KBM-7 (cell line): ENCODE data around the gene LILRA6.
A peak's percentile ranks its signal among the peaks of the same experiment; 100 is the strongest.
"Not testable (repeated sequence)": the region's sequence is repeated elsewhere in the genome, so short reads cannot be mapped to it uniquely, and the experiment has no call there.

ENCODE experiments used
- DNase-seq: peaks from one replicate; pipeline ENCODE4 v3.0.0-alpha.2; 2015
- in situ Hi-C: fragments of 300-500 bp; cut with MboI; formaldehyde crosslinking; loops from 2 replicates; pipeline ENCODE4 v1.14.3; 2020; ENCODE audit warnings: low sequenced_read_pairs, low pct_unique_long_range_greater_than_20kb, mixed read lengths

The LILRA6 gene

DNA sequence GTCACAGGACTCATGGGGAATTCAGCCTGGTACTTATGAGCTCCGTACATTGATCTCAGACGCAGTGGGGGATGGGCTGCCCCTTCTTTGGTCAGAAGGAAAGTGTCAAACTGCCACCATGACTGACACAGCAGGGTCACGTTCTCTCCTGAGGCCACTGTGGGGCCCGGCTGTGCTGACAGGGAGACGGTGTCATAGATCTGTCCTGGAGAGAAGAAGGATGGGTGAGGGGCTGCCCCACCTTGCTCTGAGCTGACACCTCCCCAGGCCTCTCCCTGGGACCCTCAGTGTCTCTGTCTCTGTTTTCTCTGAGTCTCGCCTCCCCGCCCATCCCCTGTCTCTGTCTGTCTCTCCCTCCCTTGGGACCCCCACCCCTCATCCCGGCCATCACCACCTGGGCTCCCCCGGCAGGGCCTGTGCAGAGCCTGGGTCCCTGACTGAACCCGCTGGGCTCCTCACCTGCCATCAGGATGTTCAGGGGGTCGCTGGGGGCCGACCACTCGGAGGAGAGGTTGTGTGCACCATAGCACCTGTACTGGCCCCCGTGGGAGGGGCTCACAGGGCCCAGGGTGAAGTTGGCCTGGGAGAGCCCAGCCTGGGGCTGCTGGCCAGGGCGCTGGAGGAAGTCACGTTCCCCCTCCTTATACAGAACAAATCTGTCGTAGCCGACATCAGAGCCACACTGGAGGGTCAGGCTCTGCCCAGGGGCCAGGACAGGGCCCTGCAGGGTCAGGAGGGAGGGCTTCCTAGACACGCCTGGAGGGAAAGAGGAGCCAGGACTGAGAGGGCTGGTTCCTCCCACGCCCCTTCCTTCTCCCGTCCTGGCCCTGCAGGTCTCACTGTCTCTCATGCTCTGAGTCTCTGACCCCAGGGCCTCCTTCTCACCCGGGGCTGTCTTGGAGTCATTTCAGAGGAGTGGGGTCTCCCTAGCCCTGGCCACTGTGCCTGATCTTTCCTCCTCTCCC lies 1.9 kb downstream of the LILRA6 start:
- in situ Hi-C loops, DNase-seq: not testable (repeated sequence)

DNA sequence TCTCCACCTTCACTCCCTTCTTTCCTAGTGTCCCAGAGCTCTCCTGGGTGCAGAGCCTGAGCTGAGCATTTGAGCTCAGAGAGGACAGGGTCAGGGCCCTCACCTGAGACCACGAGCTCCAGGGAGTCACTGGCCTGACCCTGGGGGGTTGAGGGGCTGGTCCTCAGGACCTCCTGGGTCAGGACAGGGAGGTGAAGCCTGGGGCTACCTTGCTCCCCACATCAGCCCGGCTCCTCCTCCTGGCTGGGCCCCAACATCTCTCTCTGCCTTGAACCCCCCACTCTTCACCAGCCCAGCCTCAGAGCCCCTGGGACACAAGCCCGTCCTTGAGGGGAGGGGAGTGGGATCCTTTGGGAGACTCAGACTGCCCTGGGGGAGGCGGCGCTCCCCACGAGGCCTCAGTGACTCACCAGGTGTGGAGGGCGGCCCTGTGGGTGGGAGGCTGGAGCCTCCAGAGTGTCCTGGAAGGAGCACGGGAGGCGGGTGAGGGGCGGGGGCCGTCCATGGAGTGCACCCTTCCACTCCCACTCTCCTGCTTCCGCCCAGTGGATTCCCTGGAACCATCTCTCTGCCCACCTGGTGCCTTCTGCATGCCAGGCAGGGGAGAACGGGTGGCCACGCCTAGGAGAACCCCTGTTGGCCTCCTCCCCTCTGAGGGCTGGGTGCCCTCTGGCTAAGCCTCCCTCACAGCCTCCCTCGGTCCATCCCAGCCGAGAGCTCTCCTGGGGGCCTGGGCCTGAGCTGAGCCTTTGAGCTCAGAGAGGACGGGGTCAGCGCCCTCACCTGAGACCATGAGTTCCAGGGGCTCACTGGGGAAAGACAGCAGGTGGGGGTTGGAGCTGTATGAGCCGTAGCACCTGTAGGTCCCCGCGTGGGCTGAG lies 2.9 kb downstream of the LILRA6 start:
- in situ Hi-C loops, result not testable (repeated sequence)

DNA sequence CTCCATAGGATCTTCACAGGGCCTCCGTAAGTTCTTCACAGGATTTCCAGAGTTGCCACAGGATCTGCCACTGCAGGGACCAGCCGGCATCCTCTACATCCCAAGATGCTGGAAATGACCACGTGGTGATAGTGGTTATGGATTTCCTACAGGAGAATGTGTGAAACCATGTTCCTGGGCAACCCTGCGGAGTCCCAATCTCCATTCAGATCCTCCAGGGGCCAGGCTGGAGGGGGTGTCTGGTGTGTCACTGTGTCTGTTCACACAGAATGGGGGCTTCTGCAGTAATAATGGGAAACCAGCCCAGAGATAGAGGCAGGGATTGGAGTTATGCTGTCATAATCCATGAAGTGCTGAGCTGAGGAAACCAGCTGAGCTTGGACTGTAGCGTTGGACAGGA lies 8.6 kb downstream of the LILRA6 start:
- no peak for DNase-seq
- in situ Hi-C loops, result no loop called here

More for the DNA sequence above, 2.9 kb downstream of the LILRA6 start:
- DNase-seq, result not testable (repeated sequence)

DNA sequence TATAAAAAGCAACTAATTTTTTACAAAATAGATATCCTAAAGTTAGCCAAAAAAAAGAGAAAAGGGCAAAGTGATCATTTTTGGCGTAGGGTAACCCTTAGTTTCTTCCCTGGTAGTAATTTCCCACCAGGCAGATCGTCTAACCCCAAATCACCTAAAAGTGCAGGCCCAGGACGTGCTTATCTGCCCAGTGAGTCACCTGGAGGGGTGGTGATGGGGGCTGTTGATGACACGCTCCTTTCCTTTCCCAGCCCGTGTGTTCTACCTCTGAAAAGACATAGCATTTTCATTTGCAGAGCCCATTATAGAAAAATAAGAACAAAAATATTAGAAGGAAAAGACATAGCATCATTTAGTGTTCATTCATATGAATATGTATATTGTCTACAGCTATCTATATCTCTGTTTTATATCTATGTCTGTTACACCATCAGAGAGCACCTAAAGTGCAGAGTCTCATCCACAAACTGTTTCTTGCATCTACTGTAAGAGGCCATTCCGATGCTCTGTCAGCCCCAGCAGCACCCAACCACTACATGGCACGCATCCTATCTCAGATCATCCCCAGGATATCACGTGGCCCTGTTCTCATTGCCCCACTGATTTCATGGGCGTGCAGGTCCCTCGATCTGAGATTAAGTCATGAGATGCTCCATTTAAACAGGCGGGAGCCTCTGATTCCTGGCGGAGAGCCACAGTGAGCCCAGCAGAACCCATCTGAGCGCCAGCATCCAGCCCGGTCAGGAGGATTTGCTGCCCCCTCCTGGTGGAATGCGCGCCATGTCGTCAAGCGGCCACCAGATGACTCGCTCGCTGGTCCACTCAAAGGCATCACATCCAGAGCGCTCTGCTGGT lies 11.3 kb downstream of the LILRA6 start:
- DNase-seq, result peak; percentile 86
- in situ Hi-C loops, result no loop called here

DNA sequence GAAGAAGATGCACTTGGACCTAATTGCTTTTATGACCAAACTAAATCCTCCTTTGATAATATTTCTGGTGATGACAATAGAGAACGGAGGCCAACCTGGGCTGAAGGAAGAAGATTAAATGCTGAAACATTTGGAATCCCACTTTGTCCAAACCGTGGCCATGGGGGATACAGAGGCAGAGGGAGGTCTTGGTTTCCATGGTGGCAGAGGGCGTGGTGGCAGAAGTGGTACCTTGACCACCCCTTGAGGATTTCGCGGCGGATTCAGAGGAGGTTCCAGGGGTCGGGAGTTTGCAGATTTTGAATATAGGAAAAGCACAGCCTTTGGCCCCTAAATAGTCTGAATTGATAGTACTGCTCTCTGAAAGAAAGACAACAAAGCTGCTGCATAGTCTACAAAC lies 12.6 kb downstream of the LILRA6 start:
- in situ Hi-C loops, result no loop called here
- no peak for DNase-seq

DNA sequence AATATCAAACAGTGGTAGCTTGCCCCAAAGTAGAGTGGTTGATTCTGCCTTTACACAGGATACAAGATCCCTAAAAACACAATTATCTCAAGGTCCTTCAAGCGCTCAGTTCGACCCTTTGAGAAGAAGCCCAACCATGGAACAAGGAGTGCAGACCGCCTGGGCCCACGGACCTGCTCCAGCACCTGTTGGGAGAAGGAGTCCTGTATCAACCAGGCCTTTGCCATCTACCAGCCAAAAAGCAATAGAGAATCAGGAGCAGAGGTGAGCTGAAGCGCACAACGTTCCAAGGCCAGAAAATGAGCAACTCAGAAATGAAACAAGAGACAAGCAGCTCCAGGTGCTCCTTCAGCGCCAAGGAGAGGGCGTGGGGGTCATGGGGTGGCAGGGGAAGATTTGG lies 13.4 kb downstream of the LILRA6 start:
- no peak for DNase-seq
- in situ Hi-C loops, result no loop called here

DNA sequence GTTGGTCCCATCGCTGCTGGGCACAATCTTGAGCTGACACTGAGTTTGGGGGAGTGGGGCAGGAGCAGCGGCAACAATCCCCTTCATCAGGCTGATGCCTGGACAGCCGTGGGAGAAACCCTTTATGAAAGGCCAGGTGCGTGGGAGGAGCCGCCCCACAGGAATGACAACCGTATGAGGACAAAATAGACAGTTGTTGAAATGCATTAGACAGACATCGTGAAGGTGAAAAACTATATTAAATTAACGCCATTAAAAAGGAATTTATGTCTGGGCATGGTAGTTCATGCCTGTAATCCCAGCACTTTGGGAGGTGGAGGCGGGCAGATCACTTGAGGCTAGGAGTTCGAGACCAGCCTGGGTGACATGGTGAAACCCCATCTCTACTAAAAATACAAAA lies 18.0 kb downstream of the LILRA6 start:
- in situ Hi-C loops, DNase-seq: not testable (repeated sequence)

DNA sequence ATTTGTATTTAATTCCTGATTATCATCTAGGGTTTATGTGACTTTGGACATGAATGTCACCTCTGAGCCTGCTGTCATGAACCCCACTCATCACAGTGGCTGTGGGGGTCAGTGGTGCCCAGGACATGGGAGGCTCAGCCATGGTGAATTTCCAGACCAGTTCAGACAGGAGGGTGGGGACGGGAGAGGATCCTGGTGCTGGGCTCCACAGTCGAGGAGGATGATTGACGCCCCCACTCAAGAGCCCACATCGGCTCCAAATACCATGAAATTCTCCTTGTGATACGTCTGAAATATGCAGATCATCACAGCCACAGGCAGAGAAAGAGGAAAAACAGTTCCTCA lies 18.7 kb downstream of the LILRA6 start:
- in situ Hi-C loops, DNase-seq: not testable (repeated sequence)

DNA sequence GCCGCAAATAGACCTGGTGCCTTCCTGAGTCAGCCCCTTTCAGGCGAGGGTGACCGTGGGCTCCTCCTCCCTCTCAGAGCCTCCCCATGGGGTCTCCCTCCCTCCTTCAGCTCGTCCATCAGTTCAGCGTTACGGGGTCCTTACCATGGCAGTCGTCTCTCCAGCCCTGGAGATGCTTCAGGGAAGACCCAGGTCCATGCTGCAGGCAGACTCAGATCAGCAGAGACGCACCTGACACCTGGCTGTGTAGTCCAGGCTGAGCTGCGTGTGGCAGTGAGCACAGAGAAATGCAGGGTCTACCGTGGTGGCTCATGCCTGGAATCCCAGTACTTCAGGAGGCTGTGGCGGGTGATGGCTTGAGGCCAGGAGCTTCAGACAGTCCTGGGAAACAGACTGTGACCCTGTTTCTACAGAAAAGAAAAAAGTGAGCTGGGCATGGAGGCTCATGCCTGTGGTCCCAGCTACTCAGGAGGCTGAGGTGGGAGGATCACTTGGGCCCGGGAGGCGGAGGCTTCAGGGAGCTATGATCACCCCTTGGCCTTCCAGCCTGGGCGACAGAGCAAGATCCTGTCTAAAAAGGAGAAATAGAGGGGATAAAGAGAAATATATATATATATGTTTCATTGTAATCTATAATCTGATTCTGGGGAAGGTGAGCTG lies 19.2 kb downstream of the LILRA6 start:
- in situ Hi-C loops, DNase-seq: not testable (repeated sequence)

DNA sequence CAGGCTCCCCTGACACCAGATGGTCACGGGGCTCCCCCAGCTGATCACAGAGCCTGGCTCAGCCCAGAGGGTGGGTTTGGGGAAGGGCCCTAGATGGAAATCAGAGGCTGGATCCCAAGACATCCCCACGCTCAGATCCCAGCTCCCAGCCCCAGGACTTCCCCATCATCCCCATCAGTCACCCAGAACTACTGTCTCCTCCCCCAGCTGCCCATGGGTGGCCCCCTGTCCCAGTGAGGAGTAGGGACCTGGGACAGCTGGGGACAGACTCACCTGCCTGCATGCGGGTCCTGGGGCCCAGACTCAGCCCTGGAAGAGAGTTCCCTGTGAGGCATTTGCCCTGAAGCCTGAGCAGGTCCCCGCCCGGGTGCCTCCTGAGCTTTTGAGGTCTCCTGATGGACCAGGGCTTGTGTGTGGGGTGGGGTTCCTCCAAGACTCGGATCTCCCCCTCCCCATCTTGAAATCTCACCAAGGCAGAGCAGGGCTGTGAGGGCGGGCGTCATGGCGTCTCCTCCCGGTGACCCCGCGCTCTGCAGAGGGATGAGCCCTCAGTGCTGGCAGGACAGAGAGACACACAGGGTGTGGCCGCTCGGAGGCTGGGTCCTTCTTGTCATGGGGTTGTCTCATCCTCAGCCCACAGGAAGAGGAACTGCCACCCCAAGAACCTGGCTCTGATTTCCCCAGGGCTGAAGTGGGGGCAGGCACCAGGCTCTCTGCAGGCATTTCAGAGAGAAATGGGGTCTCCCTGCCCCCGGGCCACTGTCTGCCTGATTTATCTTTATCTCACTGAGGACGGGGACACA lies 19.9 kb downstream of the LILRA6 start, which contains the start of gene LILRB3:
Gene LILRB3 (minus strand): TSS at position 534 of the 803 bp plus-strand sequence. CDS start 31 bp downstream, at position 503.
- DNase-seq, in situ Hi-C loops: not testable (repeated sequence)

DNA sequence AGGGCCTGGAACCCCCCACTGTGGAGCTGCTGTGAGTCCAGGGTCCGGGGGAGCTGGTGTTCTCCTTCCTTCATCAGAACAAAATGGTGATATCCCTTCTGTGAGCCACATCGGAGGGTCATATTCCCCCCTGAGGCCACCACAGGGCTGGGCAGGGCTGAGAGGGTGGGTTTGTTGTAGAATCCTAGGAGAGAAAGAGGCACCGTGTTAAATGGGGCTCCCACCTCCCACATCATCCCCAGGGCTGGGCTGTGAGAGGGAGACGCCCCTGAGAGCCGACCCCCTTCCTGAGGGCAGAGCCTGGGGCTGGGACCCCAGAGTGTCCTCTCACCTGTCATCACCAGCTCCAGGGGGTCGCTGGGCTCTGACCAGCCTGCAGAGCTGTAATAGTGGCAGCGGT lies 20.6 kb downstream of the LILRA6 start:
- DNase-seq, in situ Hi-C loops: not testable (repeated sequence)

DNA sequence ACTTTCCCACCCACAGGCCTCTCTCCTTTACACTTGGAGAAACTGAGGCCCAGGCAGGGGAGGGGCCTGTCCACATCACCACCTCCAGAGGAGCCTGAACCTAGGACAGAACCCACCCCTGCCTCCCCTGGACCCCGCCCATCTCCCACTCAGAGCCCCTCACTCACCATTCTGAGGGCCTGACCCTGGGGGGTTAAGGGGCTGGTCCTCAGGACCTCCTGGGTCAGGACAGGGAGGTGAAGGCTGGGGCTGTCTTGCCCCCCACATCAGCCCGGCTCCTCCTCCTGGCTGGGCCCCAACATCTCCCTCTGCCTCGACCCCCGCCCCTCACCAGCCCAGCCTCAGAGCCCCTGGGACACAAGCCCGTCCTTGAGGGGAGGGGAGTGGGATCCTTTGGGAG lies 22.9 kb downstream of the LILRA6 start:
- in situ Hi-C loops, DNase-seq: not testable (repeated sequence)

DNA sequence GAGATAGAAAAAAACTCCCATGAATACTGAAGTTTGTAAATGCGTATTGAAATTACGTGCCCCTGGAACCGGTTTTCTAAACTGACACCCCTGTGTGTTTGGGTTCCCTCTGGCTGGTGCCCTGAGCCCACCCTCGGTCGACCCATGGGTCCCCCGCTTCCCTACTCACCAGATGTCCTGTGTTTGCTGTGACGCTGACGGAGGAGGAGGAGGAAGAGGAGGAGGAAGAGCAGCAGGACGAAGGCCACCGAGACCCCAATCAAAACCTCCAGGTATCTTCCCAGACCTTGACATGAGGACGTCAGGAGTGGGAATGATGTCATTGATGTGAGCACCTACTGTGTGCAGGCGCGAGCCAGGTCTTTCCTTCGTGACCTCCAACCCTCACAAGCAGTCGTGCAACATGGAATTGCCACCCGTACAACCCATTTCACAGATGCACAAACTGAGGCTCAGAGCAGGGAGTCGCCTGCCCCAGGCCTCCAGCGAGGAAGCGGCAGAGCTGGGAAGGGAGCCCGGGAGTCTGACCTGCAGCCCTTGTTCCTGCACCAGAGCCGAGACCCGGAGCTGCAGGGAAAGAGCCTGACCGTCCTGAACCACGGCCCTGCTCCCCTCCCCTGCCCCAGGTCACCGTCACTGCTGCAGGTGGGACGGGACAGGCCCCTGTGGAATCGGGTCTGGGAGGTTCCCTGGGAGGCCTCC lies 23.5 kb downstream of the LILRA6 start:
- DNase-seq, result no peak

DNA sequence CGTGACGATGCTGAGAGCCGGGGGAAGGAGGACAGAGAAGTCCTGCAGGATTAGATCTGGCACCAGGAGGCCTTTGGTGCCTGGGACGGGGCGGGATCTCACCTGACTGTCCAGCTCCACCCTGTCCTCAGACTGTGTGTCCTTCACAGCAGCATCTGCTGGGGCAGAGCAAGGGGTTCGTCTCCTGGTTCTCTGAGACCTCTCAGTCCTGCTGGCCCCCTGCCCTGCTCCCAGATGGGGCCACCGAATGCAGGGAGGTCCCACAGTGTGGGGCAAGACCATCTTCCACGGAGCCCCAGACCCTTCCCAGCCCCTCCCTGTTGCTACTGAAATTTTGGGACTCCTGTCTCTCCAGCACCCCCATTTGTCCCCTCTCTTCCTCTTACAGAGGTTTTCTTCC lies 24.3 kb downstream of the LILRA6 start:
- in situ Hi-C loops, result no loop called here
- no peak for DNase-seq

More for the DNA sequence above, 23.5 kb downstream of the LILRA6 start:
- in situ Hi-C loops, result no loop called here

DNA sequence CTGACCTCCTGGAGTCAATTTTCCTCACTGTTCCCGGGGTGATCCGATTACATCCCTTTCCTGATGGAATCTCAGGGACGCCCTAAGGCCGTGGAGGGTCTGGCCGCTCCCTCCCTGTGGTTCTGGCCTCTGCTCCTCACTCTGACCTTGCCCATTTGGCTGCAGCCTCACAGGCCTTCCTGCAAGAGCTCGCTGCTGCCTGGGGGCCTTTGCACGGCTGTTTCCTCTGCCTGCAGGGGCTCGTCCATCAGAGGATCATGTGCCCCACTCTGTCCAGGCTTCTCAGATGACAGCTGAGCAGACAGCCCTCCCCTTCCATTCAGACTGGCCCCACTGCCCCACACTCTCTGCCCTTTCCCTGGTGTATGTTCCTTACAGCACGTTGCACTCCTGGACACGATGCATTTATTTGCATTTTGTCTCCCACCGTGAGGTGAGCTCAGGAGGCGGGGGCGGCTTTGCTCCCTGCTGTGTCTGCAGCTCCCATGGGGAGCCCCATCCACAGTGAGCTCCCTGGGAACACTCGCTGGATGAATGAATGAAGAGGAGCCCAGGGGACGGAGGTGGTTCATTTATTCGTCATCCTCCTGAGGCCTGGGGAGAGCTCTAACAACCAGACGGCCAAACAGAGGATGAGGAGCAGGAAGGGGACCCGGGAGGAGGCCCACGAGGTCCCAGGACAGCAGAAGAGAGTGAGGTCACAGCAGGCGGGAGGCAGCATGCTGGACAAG lies 24.9 kb downstream of the LILRA6 start:
- DNase-seq, in situ Hi-C loops: not testable (repeated sequence)

DNA sequence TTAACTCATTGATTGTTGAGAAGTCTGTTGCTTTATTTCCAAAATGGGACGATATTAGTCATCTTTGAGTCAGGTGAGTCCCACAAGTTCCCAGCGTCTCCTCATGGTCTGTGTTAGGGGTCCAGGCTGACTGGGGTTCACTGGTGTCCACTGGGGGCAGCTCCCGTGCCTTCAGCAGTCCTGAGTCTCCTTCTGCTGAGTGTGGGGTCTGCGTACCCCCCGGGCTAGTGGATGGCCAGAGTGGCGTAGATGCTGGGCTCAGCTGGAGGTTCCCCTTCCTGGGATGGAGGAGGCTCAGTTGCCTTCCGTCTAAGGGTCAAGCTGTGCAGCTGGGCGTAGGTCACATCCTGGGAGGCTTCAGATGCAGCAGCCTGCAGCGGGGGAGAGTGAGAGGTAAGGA lies 25.7 kb downstream of the LILRA6 start:
- in situ Hi-C loops, result no loop called here
- no peak for DNase-seq
